Measurements from ENCODE around the gene TGFBI. TPM values are rescaled to one million over a fixed set of nuclear protein-coding genes. Genes with fewer than 3 reads are reported as not detected.
A peak's percentile ranks its signal among the peaks of the same experiment; 100 is the strongest.

Gene TGFBI
- total RNA-seq, 1 experiment from 2014 or later: 115 TPM

DNA sequence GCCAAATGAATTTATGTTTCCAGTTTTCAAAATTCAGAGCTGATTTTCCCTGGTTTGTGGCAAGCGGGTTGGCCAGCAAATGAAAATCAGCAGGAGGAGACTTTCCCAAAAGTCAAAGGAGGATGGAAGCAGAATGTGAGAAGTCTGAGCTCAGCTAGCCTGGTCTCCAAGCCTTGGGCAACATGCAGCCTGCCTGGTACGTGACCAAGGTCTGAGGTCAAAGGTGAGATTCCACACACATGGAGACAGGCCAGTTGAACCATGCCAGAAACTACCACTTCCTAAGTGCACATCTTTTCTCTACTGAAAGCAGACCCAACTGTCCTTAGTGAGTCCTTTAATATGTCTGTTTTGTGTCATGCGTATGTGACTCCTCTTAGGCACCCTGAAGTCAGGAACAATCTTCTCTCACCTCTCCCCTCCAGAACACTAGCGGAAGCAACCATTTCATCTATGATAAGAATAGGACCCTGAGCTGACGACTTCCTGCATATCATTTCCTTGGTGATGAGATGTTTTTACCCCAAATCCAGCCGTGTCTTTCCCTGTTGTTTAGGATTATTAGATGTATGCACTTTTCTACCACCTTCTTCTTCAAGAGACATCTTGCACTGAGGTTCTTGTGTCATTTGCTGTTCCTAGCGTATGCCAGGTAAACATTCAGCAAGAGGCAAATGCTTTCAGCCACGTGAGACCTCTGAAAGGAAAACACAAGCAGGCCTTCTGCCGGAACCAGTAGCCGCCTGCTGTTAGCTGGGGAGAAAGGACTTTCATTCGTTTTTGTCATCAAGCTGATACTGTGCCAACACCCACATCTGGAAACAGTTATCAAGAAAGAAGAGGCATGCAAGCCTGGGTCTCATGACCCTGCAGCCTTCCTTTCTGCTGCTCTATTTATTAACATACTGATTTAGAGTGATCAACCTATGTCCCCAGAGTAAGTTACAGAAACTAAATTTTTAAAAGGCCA, 9.7 kb upstream of the TGFBI start:
- Histone ChIP-seq H3K9me3 (ENCODE audit: low read depth, low read length, poor library complexity, severe bottlenecking) (no peaks in the 10 kb centered on the region), H3K4me3 (ENCODE audit: low read depth, low read length, poor library complexity, severe bottlenecking) (peak overlapping the region; percentile 3), H3K27ac (ENCODE audit: low read depth, low read length, poor library complexity, severe bottlenecking) (peak overlapping the region; percentile 78), H3K4me1 (ENCODE audit: insufficient read depth, low read length, poor library complexity, severe bottlenecking) (peaks cover 54% of the 10 kb centered on the region), H3K27me3 (replicated peaks; ENCODE audit: insufficient read depth, low read depth, low read length, poor library complexity) (no peaks in the 10 kb centered on the region), H3K36me3 (ENCODE audit: insufficient read depth, low read length, poor library complexity, severe bottlenecking) (no peaks in the 10 kb centered on the region)
- ChIA-PET POLR2A (ENCODE audit: low non-redundant PET) (no interaction called here), CTCF (interaction anchor here (0.9 kb wide), 1 partner anchor 17 kb away, joined by 3 read pairs; no protein-coding TSS in a partner anchor)
- DNase-seq (ENCODE audit: low spot score): peak; percentile 98
- intact Hi-C loops (cut with micrococcal nuclease; ENCODE audit: unreplicated experiment): loop anchor here (1.0 kb wide), 1 partner anchor 18 kb away; no protein-coding TSS in a partner anchor
- TF ChIP-seq, protein P1, sequence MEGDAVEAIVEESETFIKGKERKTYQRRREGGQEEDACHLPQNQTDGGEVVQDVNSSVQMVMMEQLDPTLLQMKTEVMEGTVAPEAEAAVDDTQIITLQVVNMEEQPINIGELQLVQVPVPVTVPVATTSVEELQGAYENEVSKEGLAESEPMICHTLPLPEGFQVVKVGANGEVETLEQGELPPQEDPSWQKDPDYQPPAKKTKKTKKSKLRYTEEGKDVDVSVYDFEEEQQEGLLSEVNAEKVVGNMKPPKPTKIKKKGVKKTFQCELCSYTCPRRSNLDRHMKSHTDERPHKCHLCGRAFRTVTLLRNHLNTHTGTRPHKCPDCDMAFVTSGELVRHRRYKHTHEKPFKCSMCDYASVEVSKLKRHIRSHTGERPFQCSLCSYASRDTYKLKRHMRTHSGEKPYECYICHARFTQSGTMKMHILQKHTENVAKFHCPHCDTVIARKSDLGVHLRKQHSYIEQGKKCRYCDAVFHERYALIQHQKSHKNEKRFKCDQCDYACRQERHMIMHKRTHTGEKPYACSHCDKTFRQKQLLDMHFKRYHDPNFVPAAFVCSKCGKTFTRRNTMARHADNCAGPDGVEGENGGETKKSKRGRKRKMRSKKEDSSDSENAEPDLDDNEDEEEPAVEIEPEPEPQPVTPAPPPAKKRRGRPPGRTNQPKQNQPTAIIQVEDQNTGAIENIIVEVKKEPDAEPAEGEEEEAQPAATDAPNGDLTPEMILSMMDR (conservative IDR thresholded peaks at IDR 0.05; ENCODE audit: low read depth, low read length): peak; percentile 48
- no peak for TF ChIP-seq EZH2 (IDR thresholded peaks at IDR 0.05; ENCODE audit: borderline replicate concordance, low read depth, low read length, poor library complexity, severe bottlenecking)
- no TSS peak for BruUV-seq (replicated peaks)

DNA sequence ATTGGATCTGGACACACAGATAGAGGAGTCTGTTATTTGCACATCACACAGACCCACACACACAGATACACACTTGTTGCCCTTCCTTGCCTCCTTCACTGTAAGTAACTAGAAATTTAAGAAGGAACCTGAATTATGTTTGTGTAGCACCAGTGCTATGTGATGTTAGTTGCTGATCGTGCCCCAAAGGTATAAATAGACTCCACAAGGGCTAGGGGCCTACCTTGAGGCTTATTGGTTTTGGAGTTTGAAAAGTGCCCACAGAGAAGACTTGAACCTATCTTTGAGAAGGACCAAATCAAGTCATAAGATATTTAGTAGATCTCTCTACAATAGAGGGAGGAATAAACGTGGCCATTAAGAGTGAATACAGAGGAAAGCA, 8.8 kb upstream of the TGFBI start:
- peak overlapping the region; percentile 78 for H3K27ac ChIP-seq (ENCODE audit: low read depth, low read length, poor library complexity, severe bottlenecking)
- H3K4me1 ChIP-seq (ENCODE audit: insufficient read depth, low read length, poor library complexity, severe bottlenecking): peaks cover 45% of the 10 kb centered on the region
- H3K4me3 ChIP-seq (ENCODE audit: low read depth, low read length, poor library complexity, severe bottlenecking): no peak overlapping the region
- H3K9me3 ChIP-seq (ENCODE audit: low read depth, low read length, poor library complexity, severe bottlenecking): no peaks in the 10 kb centered on the region
- intact Hi-C loops (cut with micrococcal nuclease; ENCODE audit: unreplicated experiment): no loop called here
- no peak for DNase-seq (ENCODE audit: low spot score)
- H3K27me3 ChIP-seq (replicated peaks; ENCODE audit: insufficient read depth, low read depth, low read length, poor library complexity): no peaks in the 10 kb centered on the region
- POLR2A ChIA-PET (ENCODE audit: low non-redundant PET): no interaction called here
- BruUV-seq (replicated peaks): no TSS peak
- no peaks in the 10 kb centered on the region for H3K36me3 ChIP-seq (ENCODE audit: insufficient read depth, low read length, poor library complexity, severe bottlenecking)
- CTCF ChIA-PET: no interaction called here
- TF ChIP-seq EZH2 (IDR thresholded peaks at IDR 0.05; ENCODE audit: borderline replicate concordance, low read depth, low read length, poor library complexity, severe bottlenecking): no peak
- TF ChIP-seq, protein P1 (conservative IDR thresholded peaks at IDR 0.05; ENCODE audit: low read depth, low read length): no peak

DNA sequence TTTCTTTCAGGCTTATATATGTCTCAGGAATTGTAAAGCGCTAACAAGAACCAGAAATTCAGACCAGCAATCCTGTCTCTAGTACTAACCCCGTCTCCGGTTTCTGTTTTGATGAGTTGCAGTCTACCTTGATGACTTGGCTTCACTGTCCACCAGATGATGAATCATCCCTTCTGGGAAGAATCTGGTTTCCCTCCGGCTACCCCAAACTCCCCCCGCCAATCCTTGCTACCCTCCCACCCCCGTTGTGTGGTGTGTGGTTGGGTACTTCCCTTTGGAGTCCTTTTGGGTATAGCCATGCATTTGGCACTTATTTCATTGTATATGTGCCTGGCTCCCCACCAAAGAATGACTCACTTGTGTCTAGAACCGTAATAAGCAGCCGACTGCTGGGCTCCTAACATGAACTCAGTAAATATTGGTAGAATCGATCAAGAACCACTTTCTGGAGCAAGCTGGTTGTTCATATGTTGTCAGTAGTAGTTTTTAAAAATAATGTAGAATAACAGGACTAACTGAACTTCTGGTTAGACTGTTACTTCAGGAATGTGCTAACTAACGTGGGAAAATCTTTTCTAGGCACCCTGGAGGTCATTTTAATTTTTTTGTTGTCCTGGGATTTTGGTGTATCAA, 8.3 kb upstream of the TGFBI start:
- Histone ChIP-seq H3K4me1 (ENCODE audit: insufficient read depth, low read length, poor library complexity, severe bottlenecking) (peaks cover 44% of the 10 kb centered on the region), H3K4me3 (ENCODE audit: low read depth, low read length, poor library complexity, severe bottlenecking) (no peak overlapping the region), H3K36me3 (ENCODE audit: insufficient read depth, low read length, poor library complexity, severe bottlenecking) (no peaks in the 10 kb centered on the region), H3K9me3 (ENCODE audit: low read depth, low read length, poor library complexity, severe bottlenecking) (no peaks in the 10 kb centered on the region), H3K27me3 (replicated peaks; ENCODE audit: insufficient read depth, low read depth, low read length, poor library complexity) (no peaks in the 10 kb centered on the region), H3K27ac (ENCODE audit: low read depth, low read length, poor library complexity, severe bottlenecking) (peak overlapping the region; percentile 78)
- CTCF ChIA-PET: no interaction called here
- intact Hi-C loops (cut with micrococcal nuclease; ENCODE audit: unreplicated experiment): no loop called here
- TF ChIP-seq, protein P1 (conservative IDR thresholded peaks at IDR 0.05; ENCODE audit: low read depth, low read length): no peak
- TF ChIP-seq EZH2 (IDR thresholded peaks at IDR 0.05; ENCODE audit: borderline replicate concordance, low read depth, low read length, poor library complexity, severe bottlenecking): no peak
- no TSS peak for BruUV-seq (replicated peaks)
- POLR2A ChIA-PET (ENCODE audit: low non-redundant PET): no interaction called here
- peak; percentile 82 for DNase-seq (ENCODE audit: low spot score)
